Measurements from ENCODE around the gene MED13. TPM values are rescaled to one million over a fixed set of nuclear protein-coding genes. Genes with fewer than 3 reads are reported as not detected.
"Not testable (repeated sequence)": the region's sequence is repeated elsewhere in the genome, so short reads cannot be mapped to it uniquely, and the experiment has no call there.

MED13 gene
- total RNA-seq, 1 experiment from 2014 or later, result 42.4 TPM

GRCh38 chr17:62091804-62092203 lies 26.7 kb upstream of the MED13 start:
- no peak for DNase-seq (ENCODE audit: low read depth, low spot score)
- in situ Hi-C loops (cut with HindIII; ENCODE audit: low pct_unique_long_range_greater_than_20kb, low sequenced_read_pairs), result no loop called here

- DNase-seq (ENCODE audit: low read depth, low spot score), result no peak
- in situ Hi-C loops (cut with HindIII; ENCODE audit: low pct_unique_long_range_greater_than_20kb, low sequenced_read_pairs), result no loop called here
Measured at GRCh38 chr17:62090868-62091267, 25.8 kb upstream of the MED13 start.

DNA sequence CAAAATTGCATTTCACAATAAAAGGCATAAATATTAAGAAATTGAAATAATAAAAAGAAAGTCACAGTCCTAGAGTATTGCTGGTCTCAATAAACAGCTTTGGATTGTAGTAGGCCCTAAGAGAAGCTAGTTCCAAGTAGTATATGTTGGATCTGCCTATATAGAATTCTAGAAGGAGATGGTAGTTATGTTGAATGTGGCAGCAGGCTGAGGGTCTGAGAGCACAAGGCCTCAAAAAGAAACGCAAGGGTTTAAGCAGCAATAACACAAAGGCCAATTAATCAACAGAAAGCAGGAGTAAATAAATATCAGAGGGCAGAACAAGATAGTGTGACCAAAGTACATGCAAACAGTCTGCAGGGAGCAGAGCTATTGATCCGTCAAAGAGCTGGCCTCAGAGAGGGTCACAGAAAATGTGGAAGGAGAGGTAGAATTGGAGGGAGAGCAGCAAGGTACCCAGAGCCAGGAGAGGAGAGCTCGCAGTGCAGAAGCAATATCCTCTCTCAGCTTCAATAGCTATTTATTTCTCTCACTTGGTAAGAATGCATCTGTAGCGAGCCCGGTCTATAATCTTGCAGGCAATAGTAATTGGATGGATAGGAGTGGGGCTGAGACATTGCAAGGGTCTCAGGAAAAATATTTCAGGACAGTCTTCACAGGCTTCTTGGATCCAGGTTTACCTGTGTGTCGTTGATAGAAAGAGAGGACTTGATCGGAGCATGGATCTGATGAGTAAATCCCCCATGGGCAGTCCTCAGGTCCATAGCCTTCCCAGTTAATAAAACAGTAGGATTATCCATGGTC lies 25.1 kb upstream of the MED13 start:
- in situ Hi-C loops (cut with HindIII; ENCODE audit: low pct_unique_long_range_greater_than_20kb, low sequenced_read_pairs), result no loop called here
- no peak for DNase-seq (ENCODE audit: low read depth, low spot score)

- DNase-seq (ENCODE audit: low read depth, low spot score), result no peak
- in situ Hi-C loops (cut with HindIII; ENCODE audit: low pct_unique_long_range_greater_than_20kb, low sequenced_read_pairs), result no loop called here
Measured at GRCh38 chr17:62089334-62089733, 24.3 kb upstream of the MED13 start.

DNA sequence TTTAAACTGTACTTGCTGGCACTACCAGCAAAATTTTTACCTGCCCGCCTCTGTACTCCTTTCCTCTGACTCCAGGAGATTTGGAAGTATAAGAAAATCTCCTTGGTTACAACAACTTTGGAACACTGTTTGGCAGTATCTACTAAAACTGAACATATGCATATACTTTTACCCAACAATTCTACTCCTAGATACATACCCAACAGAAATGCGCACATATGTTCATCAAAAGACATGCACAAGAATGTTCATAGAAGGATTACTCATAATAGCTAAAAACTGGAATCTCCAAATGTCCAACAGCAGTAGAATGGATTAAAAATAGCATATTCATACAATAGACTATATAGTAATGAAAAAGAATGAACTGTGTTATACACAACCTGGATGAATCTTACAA lies 21.7 kb upstream of the MED13 start:
- DNase-seq (ENCODE audit: low read depth, low spot score), result no peak
- in situ Hi-C loops (cut with HindIII; ENCODE audit: low pct_unique_long_range_greater_than_20kb, low sequenced_read_pairs), result no loop called here

- no peak for DNase-seq (ENCODE audit: low read depth, low spot score)
- in situ Hi-C loops (cut with HindIII; ENCODE audit: low pct_unique_long_range_greater_than_20kb, low sequenced_read_pairs), result no loop called here
Measured at GRCh38 chr17:62085511-62086408, 20.7 kb upstream of the MED13 start.

DNA sequence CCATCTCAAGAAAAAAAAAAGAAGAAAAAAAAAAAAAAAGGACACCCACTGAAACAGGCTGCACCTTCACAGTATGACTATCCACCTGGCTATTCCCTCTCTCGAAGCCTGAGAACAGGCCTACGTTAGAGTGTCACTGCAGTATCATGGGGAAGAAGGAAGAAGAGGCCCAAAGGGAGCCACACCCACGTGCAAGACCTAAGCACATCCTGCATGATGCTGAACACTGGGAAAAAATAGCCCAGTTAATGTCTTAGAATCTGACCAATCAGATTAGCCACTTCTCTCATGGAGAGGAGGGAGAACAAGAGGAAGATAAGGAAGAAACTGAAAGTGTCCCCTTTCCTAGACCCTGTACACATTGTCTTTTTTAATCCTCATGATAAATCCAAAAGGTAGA lies 19.5 kb upstream of the MED13 start:
- in situ Hi-C loops (cut with HindIII; ENCODE audit: low pct_unique_long_range_greater_than_20kb, low sequenced_read_pairs), result no loop called here
- peak; percentile 32 for DNase-seq (ENCODE audit: low read depth, low spot score)

- in situ Hi-C loops (cut with HindIII; ENCODE audit: low pct_unique_long_range_greater_than_20kb, low sequenced_read_pairs), result no loop called here
- DNase-seq (ENCODE audit: low read depth, low spot score), result no peak
Measured at GRCh38 chr17:62083651-62084050, 18.6 kb upstream of the MED13 start.

DNA sequence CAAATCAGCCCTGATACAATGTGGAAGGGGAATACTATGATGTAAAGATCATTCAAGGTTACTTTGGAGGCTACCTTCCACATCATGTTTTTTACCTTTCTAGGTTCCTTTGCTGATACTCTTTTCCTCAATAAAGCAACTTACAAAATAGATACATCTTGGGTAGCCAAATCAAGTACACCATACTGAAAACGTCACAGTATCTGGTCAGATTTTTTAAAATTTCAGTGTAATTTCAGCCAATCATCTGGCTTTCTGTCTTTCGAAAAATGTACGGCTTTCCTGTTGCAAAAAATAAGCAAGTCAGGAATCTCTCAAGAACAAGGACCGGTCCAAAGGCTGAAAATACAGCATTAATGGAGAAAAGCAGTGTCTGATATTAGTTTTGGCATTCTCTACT lies 15.6 kb upstream of the MED13 start:
- peak; percentile 51 for DNase-seq (ENCODE audit: low read depth, low spot score)
- in situ Hi-C loops (cut with HindIII; ENCODE audit: low pct_unique_long_range_greater_than_20kb, low sequenced_read_pairs), result no loop called here

GRCh38 chr17:62078009-62078408 lies 12.9 kb upstream of the MED13 start:
- in situ Hi-C loops (cut with HindIII; ENCODE audit: low pct_unique_long_range_greater_than_20kb, low sequenced_read_pairs), result no loop called here
- DNase-seq (ENCODE audit: low read depth, low spot score), result no peak

DNA sequence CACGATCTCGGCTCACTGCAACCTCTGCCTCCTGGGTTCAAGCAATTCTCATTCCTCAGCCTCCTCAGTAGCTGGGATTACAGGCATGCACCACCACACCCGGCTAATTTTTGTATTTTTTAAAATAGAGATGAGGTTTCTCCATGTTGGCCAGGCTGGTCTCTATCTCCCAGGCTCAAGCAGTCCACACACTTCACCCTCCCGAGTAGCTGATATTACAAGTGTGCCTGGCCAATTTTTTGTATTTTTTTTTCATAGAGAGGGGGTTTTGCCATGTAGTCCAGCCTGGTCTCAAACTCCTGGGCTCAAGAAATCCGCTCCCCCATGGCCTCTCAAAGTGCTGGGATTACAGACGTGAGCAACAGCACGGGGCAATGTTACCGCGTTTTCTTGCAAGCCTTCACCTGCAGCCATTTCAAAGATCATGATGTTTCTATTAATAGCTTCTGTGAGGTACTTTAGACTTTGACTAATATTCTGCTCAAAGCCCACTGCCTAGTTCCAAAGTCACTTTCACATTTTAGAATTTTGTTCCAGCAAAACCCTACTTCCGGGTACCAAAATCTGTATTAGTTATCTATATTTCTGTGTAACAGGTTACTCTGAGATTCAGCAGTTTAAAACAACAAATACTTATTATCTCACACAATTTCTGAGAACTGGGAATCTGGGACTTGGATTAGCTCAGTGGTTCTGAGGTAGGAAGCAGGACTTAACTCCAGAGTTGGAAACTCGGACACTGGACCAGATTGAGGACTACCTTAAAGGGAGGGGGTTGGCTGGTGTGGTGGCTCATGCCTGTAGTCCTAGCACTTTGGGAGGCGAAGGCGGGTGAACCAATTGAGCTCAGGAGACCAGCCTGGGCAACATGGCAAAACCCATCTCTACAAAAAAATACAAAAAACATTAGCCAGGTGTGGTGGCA lies 12.0 kb upstream of the MED13 start:
- DNase-seq (ENCODE audit: low read depth, low spot score), result no peak
- in situ Hi-C loops (cut with HindIII; ENCODE audit: low pct_unique_long_range_greater_than_20kb, low sequenced_read_pairs), result no loop called here

GRCh38 chr17:62075308-62075815 lies 10.3 kb upstream of the MED13 start:
- DNase-seq (ENCODE audit: low read depth, low spot score), result no peak
- in situ Hi-C loops (cut with HindIII; ENCODE audit: low pct_unique_long_range_greater_than_20kb, low sequenced_read_pairs), result no loop called here

DNA sequence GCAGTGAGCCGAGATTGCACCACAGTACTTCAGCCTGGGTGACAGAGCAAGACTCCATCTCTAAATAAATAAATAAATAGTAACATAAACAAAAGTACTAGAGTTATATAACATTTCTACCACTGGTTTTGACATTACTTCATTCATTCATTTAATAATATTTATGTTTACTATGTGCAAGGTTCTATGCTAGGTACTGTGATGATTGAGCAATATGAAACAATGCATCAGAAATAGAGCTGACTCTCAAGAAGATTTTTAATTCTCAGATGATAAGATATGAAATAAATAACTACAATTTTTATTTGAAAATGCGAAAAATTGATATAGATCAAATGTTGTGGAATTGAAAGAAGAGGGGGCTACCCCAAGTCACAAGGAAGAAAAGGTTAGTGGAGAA lies 8.9 kb upstream of the MED13 start:
- in situ Hi-C loops (cut with HindIII; ENCODE audit: low pct_unique_long_range_greater_than_20kb, low sequenced_read_pairs), result no loop called here
- DNase-seq (ENCODE audit: low read depth, low spot score), result no peak

GRCh38 chr17:62072855-62073254 lies 7.8 kb upstream of the MED13 start:
- in situ Hi-C loops (cut with HindIII; ENCODE audit: low pct_unique_long_range_greater_than_20kb, low sequenced_read_pairs); DNase-seq (ENCODE audit: low read depth, low spot score): not testable (repeated sequence)

- DNase-seq (ENCODE audit: low read depth, low spot score), result no peak
- in situ Hi-C loops (cut with HindIII; ENCODE audit: low pct_unique_long_range_greater_than_20kb, low sequenced_read_pairs), result no loop called here
Measured at GRCh38 chr17:62070900-62071299, 5.8 kb upstream of the MED13 start.

DNA sequence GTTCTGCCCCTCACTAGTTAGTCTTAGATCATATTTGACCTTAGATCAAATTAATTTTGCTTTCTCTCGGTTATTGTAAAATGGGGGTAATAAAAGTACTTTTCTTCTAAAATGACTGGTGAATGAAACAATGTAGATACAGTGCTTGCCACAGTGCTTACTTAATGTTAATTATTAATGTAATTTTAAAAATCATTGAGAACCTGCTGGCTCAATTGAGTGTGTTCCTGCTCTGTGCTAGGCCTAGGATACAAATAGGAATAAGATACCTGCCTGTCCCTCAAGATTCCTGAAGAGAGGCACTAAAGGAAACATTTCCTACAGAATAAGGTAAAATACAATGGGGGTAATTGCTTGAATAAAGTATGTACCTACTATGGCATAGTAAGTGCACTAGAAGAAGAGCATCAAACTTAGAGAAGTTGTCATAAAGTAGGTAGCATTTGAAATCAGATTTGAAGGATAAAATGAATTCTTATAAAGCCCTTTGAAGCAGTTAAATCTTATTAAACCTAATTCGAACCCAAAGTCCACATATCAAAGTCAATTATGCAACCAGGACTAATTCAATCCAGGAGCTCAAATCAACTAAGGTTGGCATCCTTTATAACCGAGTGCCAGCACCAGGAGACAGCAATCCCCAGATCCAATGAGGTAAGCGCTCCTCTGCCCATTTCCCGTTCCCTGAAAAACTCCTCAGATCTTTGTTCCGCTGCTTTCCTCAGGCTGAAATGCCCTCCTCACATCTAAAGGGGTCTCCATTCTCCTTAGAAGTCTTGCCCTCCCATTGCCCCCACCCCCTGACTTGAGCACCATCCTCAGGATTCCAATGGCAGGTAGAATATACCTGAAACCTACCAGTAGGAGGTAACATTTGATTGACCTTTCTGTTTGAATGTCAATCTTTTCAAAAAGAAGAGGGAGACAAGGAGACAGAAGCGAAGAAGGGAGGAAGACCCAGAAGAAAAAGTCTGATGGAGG lies 2.4 kb upstream of the MED13 start:
- in situ Hi-C loops (cut with HindIII; ENCODE audit: low pct_unique_long_range_greater_than_20kb, low sequenced_read_pairs), result no loop called here
- DNase-seq (ENCODE audit: low read depth, low spot score), result no peak
